ENCODE measurements around the gene PRDM16. TPM values are rescaled to one million over a fixed set of nuclear protein-coding genes. Genes with fewer than 3 reads are reported as not detected.

The PRDM16 gene
- total and polyA plus RNA-seq, 2 experiments from 2014 or later, result 0.14 to 0.16 TPM

GRCh38 chr1:3227893-3228292 is 158.9 kb downstream of the PRDM16 start:
- H3K27me3 Mint-ChIP-seq (ENCODE audit: insufficient read depth, low read depth, poor library complexity), result peaks cover 9% of the 10 kb centered on the region
- H3K27me3 ChIP-seq (ENCODE audit: insufficient read depth), result no peaks in the 10 kb centered on the region
- DNase-seq (ENCODE audit: low spot score) (no peak), ATAC-seq (no peak)
- no peaks in the 10 kb centered on the region for H3K36me3 Mint-ChIP-seq (ENCODE audit: low read depth)
- no peaks in the 10 kb centered on the region for H3K36me3 ChIP-seq (ENCODE audit: insufficient read depth)
- H3K4me1 Mint-ChIP-seq, result no peaks in the 10 kb centered on the region
- no peaks in the 10 kb centered on the region for H3K79me2 ChIP-seq (replicated peaks; ENCODE audit: insufficient read depth)
- H3K4me3 Mint-ChIP-seq, result no peak overlapping the region
- H3F3A ChIP-seq (replicated peaks; ENCODE audit: low read depth), result no peaks in the 10 kb centered on the region
- no peak overlapping the region for H2AFZ ChIP-seq
- H3K4me2 ChIP-seq, result no peak overlapping the region
- no peaks in the 10 kb centered on the region; the same call in 2 of the 3 replicates for H3K9me3 Mint-ChIP-seq
- no peak for TF ChIP-seq POLR2AphosphoS5 (IDR thresholded peaks at IDR 0.05; ENCODE audit: low read depth)
- TF ChIP-seq EZH2phosphoT487 (IDR thresholded peaks at IDR 0.05; ENCODE audit: unreplicated experiment), result no peak
- no peak for TF ChIP-seq ZNF462 (CRISPR knock-in tag; IDR thresholded peaks at IDR 0.05)
- TF ChIP-seq REST (IDR thresholded peaks at IDR 0.05; ENCODE audit: unreplicated experiment), result no peak
- no peak for TF ChIP-seq ETS1 (IDR thresholded peaks at IDR 0.05)
- no peak for TF ChIP-seq CTCF (conservative IDR thresholded peaks at IDR 0.05; ENCODE audit: low read depth in 2 of 2)
- H3K27ac ChIP-seq (ENCODE audit: low read depth), result no peak overlapping the region
- no peak overlapping the region for H3K27ac Mint-ChIP-seq
- no peaks in the 10 kb centered on the region for H3K4me1 ChIP-seq (ENCODE audit: insufficient read depth)
- no peak overlapping the region for H3K4me3 ChIP-seq
- no peaks in the 10 kb centered on the region for H3K9me2 ChIP-seq (ENCODE audit: insufficient read depth)
- H4K20me1 ChIP-seq (replicated peaks; ENCODE audit: insufficient read depth), result no peaks in the 10 kb centered on the region

Measured in GM23338 (cell line).